Nucleus accumbens (tissue), 56 donors: ENCODE data around the gene SMIM21.

Experiments
- DNase-seq, 56 donors: peaks; one replicate each; lab custom pipeline; 2025; lab: John Stamatoyannopoulos, UW

The SMIM21 gene

GRCh38 chr18:75378376-75379315 lies 48.9 kb downstream of the SMIM21 start:
- DNase-seq = no peak

- no peak for DNase-seq
These were observed 49.6 kb downstream of the SMIM21 start for GRCh38 chr18:75377926-75378325.

- DNase-seq = no peak
These were observed 50.2 kb downstream of the SMIM21 start for GRCh38 chr18:75377258-75377657.

- no peak for DNase-seq
These were observed 51.5 kb downstream of the SMIM21 start for GRCh38 chr18:75376004-75376403.

GRCh38 chr18:75375341-75375740 lies 52.2 kb downstream of the SMIM21 start:
- no peak for DNase-seq

- no peak for DNase-seq
These were observed 53.0 kb downstream of the SMIM21 start for GRCh38 chr18:75374466-75374865.

- DNase-seq = no peak
These were observed 58.3 kb downstream of the SMIM21 start for GRCh38 chr18:75369026-75369721.

GRCh38 chr18:75365837-75366236 lies 61.7 kb downstream of the SMIM21 start:
- DNase-seq = no peak

- no peak for DNase-seq
These were observed 62.3 kb downstream of the SMIM21 start for GRCh38 chr18:75365254-75365629.

GRCh38 chr18:75364512-75365253 lies 62.8 kb downstream of the SMIM21 start:
- no peak for DNase-seq

- no peak for DNase-seq
These were observed 63.9 kb downstream of the SMIM21 start for GRCh38 chr18:75363446-75364225.

- DNase-seq = no peak
These were observed 65.1 kb downstream of the SMIM21 start for GRCh38 chr18:75362435-75362834.

GRCh38 chr18:75360941-75361340 lies 66.6 kb downstream of the SMIM21 start:
- DNase-seq = no peak

- no peak for DNase-seq
These were observed 67.3 kb downstream of the SMIM21 start for GRCh38 chr18:75360215-75360614.
